Measurements from ENCODE around the gene SGIP1. TPM values are rescaled to one million over a fixed set of nuclear protein-coding genes. Genes with fewer than 3 reads are reported as not detected.

SGIP1 gene
- total and polyA plus RNA-seq, 2 donors (not counting 3 experiments of a cell fraction or from before 2014, with no cell fraction given), result 30.9 to 68.9 TPM

DNA sequence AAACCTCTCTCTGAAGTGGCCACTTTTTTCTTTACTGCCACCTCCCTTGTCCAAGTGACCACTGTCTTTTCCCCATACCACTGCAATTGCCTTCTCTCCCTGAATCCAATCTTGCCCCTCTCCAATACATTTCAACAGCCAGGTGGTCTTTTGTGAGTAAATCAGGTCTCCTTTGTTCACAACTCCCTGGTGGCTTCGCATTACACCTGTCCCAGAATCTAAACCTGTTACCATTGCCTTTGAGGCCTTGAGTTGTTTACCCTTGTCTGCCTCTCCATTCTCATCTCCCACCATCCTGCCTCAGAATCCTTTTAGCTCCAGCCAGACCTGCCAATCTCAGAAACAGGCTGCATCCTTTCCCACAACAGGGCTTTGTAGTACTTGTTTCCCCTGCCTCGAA lies 196.5 kb downstream of the SGIP1 start:
- intact Hi-C loops (cut with micrococcal nuclease), result no loop called here
- no peak overlapping the region for H2AFZ ChIP-seq (ENCODE audit: low read depth, low read length)
- no peak overlapping the region for H3K4me3 ChIP-seq (replicated peaks in 1 of 3; ENCODE audit: insufficient read depth in 1 of 3, low read depth in 1 of 3, low read length in 3 of 3)
- no peaks in the 10 kb centered on the region for H4K20me1 ChIP-seq (replicated peaks; ENCODE audit: control insufficient read depth, extremely low read depth, insufficient read depth, low read length)
- no peak overlapping the region for H3K27ac ChIP-seq (ENCODE audit: insufficient read depth, low read depth, low read length)
- dilution Hi-C loops (cut with MboI; ENCODE audit: extremely low pct_ligation_motif_present, low sequenced_read_pairs), result no loop called here
- H3K9me3 ChIP-seq (replicated peaks; ENCODE audit: control insufficient read depth, insufficient read depth, low read length), result no peaks in the 10 kb centered on the region
- no peaks in the 10 kb centered on the region for H3K79me2 ChIP-seq (ENCODE audit: control insufficient read depth, insufficient read depth, low read length)
- no peak overlapping the region for H3K4me2 ChIP-seq (ENCODE audit: insufficient read depth, low read length)
- FAIRE-seq, result no peak
- TF ChIP-seq CTCF (IDR thresholded peaks at IDR 0.05; ENCODE audit: extremely low read depth in 1 of 2, insufficient read depth in 1 of 2, low read depth in 1 of 2, low read length in 2 of 2) (no peak), MYC (IDR thresholded peaks at IDR 0.05; ENCODE audit: low read depth, low read length) (no peak), JUN (IDR thresholded peaks at IDR 0.05; ENCODE audit: borderline replicate concordance, insufficient read depth, insufficient read length, low read depth) (no peak)
- H3K9me1 ChIP-seq (replicated peaks; ENCODE audit: control insufficient read depth, extremely low read depth, insufficient read depth, low read length), result no peaks in the 10 kb centered on the region
- ChIA-PET CTCF (interaction anchor here (1.7 kb wide), 1 partner anchor 8 kb away, joined by 7 read pairs; no protein-coding TSS in a partner anchor), POLR2A (no interaction called here)
- H3K36me3 ChIP-seq (ENCODE audit: control insufficient read depth in 2 of 2, extremely low read depth in 1 of 2, insufficient read depth in 2 of 2, low read length in 2 of 2), result no peaks in the 10 kb centered on the region
- no peak for DNase-seq (ENCODE audit: low read depth, low spot score)
- no TSS peak for BruUV-seq (replicated peaks)
- peaks cover 49% of the 10 kb centered on the region for H3K4me1 ChIP-seq (ENCODE audit: control insufficient read depth, extremely low read depth, insufficient read depth, low read length)
- H3K27me3 ChIP-seq (ENCODE audit: control insufficient read depth in 2 of 2, insufficient read depth in 2 of 2, low read length in 2 of 2), result no peaks in the 10 kb centered on the region
- no peak overlapping the region for H3K9ac ChIP-seq (replicated peaks; ENCODE audit: extremely low read depth, insufficient read depth, low read length)

GRCh38 chr1:66731170-66731865 lies 197.4 kb downstream of the SGIP1 start:
- Histone ChIP-seq H3K9me1 (replicated peaks; ENCODE audit: control insufficient read depth, extremely low read depth, insufficient read depth, low read length) (no peaks in the 10 kb centered on the region), H3K4me2 (ENCODE audit: insufficient read depth, low read length) (no peak overlapping the region), H3K4me1 (ENCODE audit: control insufficient read depth, extremely low read depth, insufficient read depth, low read length) (peaks cover 42% of the 10 kb centered on the region), H3K4me3 (replicated peaks in 1 of 3; ENCODE audit: insufficient read depth in 1 of 3, low read depth in 1 of 3, low read length in 3 of 3) (no peak overlapping the region), H3K9me3 (replicated peaks; ENCODE audit: control insufficient read depth, insufficient read depth, low read length) (no peaks in the 10 kb centered on the region), H3K27me3 (ENCODE audit: control insufficient read depth in 2 of 2, insufficient read depth in 2 of 2, low read length in 2 of 2) (no peaks in the 10 kb centered on the region), H3K9ac (replicated peaks; ENCODE audit: extremely low read depth, insufficient read depth, low read length) (no peak overlapping the region), H3K27ac (ENCODE audit: insufficient read depth, low read depth, low read length) (no peak overlapping the region), H4K20me1 (replicated peaks; ENCODE audit: control insufficient read depth, extremely low read depth, insufficient read depth, low read length) (no peaks in the 10 kb centered on the region), H3K79me2 (ENCODE audit: control insufficient read depth, insufficient read depth, low read length) (no peaks in the 10 kb centered on the region), H2AFZ (ENCODE audit: low read depth, low read length) (no peak overlapping the region), H3K36me3 (ENCODE audit: control insufficient read depth in 2 of 2, extremely low read depth in 1 of 2, insufficient read depth in 2 of 2, low read length in 2 of 2) (no peaks in the 10 kb centered on the region)
- FAIRE-seq, result no peak
- POLR2A ChIA-PET, result no interaction called here
- no TSS peak for BruUV-seq (replicated peaks)
- TF ChIP-seq POLR2AphosphoS5 (IDR thresholded peaks at IDR 0.05; ENCODE audit: insufficient read depth, low read depth, low read length) (no peak), MAX (IDR thresholded peaks at IDR 0.05; ENCODE audit: insufficient read depth, insufficient read length) (no peak), JUN (IDR thresholded peaks at IDR 0.05; ENCODE audit: borderline replicate concordance, insufficient read depth, insufficient read length, low read depth) (no peak), MYC (IDR thresholded peaks at IDR 0.05; ENCODE audit: low read depth, low read length) (no peak), GATA2 (IDR thresholded peaks at IDR 0.05; ENCODE audit: insufficient read depth, insufficient read length, low read depth, low read length) (no peak), POLR2A (IDR thresholded peaks at IDR 0.05; ENCODE audit: low read depth, low read length) (no peak), FOS (IDR thresholded peaks at IDR 0.05; ENCODE audit: borderline replicate concordance, insufficient read depth, low read length) (no peak), CTCF (IDR thresholded peaks at IDR 0.05; ENCODE audit: extremely low read depth in 1 of 2, insufficient read depth in 1 of 2, low read depth in 1 of 2, low read length in 2 of 2) (no peak), EZH2 (IDR thresholded peaks at IDR 0.05; ENCODE audit: borderline replicate concordance, low read depth, low read length, severe bottlenecking) (no peak)
- intact Hi-C loops (cut with micrococcal nuclease) (no loop called here), dilution Hi-C loops (cut with MboI; ENCODE audit: extremely low pct_ligation_motif_present, low sequenced_read_pairs) (no loop called here)
- CTCF ChIA-PET, result interaction anchor here (2.2 to 3.1 kb wide), 4 partner anchors 21 to 284 kb away, joined by 5 to 38 read pairs (median 22); partner anchors contain the start of gene DYNLT5
- no peak for DNase-seq (ENCODE audit: low read depth, low spot score)
